ENCODE data around the gene MDK.

Gene MDK

GRCh38 chr11:46362156-46363030 is 19.1 kb upstream of the MDK start:
- peak overlapping the region; percentile 51 for H3K4me3 ChIP-seq

DNA sequence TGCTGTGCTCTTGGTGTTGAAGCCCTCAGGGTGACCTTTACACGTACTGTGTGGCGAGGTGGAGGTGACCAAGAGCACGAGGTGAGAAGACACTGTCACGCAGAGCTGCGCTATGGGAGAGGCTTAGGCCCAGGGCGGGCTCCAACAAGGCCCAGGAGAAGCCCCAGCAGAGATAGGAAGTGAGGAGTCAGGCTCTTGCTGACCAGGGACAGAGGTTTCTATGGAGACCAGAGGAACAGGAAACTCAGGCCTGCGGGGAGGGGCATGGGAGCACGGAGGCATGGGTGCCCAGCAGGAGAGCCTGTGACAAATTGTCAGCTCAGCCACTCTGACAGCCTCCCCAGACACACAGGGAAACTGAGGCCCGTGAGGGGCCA is 18.4 kb upstream of the MDK start:
- DNase-seq (ENCODE audit: low spot score): no peak
- TF ChIP-seq, protein P1, sequence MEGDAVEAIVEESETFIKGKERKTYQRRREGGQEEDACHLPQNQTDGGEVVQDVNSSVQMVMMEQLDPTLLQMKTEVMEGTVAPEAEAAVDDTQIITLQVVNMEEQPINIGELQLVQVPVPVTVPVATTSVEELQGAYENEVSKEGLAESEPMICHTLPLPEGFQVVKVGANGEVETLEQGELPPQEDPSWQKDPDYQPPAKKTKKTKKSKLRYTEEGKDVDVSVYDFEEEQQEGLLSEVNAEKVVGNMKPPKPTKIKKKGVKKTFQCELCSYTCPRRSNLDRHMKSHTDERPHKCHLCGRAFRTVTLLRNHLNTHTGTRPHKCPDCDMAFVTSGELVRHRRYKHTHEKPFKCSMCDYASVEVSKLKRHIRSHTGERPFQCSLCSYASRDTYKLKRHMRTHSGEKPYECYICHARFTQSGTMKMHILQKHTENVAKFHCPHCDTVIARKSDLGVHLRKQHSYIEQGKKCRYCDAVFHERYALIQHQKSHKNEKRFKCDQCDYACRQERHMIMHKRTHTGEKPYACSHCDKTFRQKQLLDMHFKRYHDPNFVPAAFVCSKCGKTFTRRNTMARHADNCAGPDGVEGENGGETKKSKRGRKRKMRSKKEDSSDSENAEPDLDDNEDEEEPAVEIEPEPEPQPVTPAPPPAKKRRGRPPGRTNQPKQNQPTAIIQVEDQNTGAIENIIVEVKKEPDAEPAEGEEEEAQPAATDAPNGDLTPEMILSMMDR (IDR thresholded peaks at IDR 0.05): no peak
- peak overlapping the region; percentile 51 for H3K4me3 ChIP-seq

More at GRCh38 chr11:46362156-46363030, 19.1 kb upstream of the MDK start:
- peak overlapping the region in 1 of 2 donors; percentile 86 for H3K27ac ChIP-seq
- no peak for DNase-seq (ENCODE audit: low spot score)
- TF ChIP-seq, protein P1 (IDR thresholded peaks at IDR 0.05): no peak

GRCh38 chr11:46363455-46364005 is 17.9 kb upstream of the MDK start:
- DNase-seq (ENCODE audit: low spot score): no peak
- H3K4me3 ChIP-seq: no peak overlapping the region
- H3K27ac ChIP-seq: peak overlapping the region in 1 of 2 donors; percentile 86

More for the DNA sequence above, 18.4 kb upstream of the MDK start:
- peak overlapping the region in 1 of 2 donors; percentile 86 for H3K27ac ChIP-seq

DNA sequence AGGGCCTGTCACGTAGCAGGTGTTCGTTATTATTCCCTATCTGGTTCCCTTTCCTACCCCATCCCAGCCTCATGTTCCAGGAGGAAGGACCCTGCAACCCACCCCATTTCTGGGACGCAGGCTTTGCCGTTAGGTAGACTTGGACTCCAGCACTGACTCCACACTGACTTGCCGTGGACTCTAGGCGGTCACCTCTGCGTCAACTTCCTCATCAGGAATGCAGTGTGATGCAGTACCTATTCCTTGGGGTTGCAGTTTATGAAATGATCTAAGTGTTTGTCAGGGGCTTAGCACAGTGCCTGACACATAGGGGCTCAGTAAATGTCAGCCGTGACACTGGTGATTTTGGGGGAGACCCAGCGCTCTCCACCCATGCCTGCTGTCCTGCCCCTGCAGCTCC is 17.4 kb upstream of the MDK start:
- TF ChIP-seq, protein P1 (IDR thresholded peaks at IDR 0.05): no peak
- Histone ChIP-seq H3K4me3 (no peak overlapping the region), H3K27ac (peak overlapping the region in 1 of 2 donors; percentile 86)
- DNase-seq (ENCODE audit: low spot score): no peak

More at GRCh38 chr11:46363455-46364005, 17.9 kb upstream of the MDK start:
- TF ChIP-seq, protein P1 (IDR thresholded peaks at IDR 0.05): no peak

GRCh38 chr11:46364791-46365190 is 16.7 kb upstream of the MDK start:
- TF ChIP-seq, protein P1 (IDR thresholded peaks at IDR 0.05): no peak
- DNase-seq (ENCODE audit: low spot score): no peak
- Histone ChIP-seq H3K27ac (no peak overlapping the region), H3K4me3 (no peak overlapping the region)

DNA sequence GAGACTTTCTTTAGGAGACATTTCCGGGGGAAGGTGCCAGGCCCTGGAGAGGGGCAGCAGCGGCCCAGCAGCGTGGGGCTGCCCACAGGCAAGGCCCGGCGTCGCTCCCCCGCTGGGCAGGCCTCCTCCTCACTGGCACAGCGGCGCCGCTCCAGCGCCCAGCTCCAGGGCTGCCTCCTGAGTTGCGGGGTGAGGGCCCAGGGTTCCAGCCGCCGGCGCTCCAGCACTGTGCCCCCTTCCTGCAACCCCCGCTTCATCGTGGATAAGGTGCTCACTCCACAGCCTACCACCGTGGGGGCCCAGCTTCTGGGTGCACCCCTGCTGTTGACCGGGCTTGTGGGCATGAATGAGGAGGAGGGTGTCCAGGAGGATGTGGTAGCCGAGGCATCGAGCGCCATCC is 15.2 kb upstream of the MDK start:
- TF ChIP-seq, protein P1 (IDR thresholded peaks at IDR 0.05): no peak
- no peak for DNase-seq (ENCODE audit: low spot score)
- Histone ChIP-seq H3K27ac (no peak overlapping the region), H3K4me3 (no peak overlapping the region)
